ENCODE data around the gene DPY19L1.
"Not testable (repeated sequence)": the region's sequence is repeated elsewhere in the genome, so short reads cannot be mapped to it uniquely, and the experiment has no call there.

DNA sequence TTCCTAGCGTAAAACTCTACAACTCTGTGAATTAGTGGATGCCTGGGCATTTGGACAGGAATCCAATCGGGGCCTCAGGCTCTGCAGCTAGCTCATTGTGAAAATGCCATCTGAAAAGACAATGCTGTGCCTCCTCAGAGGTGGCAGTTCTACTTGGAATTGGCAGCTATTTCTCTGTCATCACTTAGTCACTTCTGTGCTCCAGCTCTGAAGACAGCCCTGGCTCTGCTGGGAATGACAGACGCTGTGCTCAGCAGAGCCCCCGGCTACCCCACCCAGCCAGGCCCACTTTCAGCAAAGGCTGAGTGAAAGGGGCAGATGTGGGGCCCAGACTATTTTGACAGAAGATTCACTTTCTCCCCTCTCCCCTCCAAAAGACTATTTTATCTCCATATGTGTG is 119.8 kb downstream of the DPY19L1 start:
- TF ChIP-seq CTCF (IDR thresholded peaks at IDR 0.05 in 4 of 5, conservative IDR thresholded peaks at IDR 0.05 in 1 of 5); POLR2A (IDR thresholded peaks at IDR 0.05): not testable (repeated sequence)
